K562 (cell line): ENCODE results near the gene SMG6.

Source experiments
- CHD1 ChIP-seq: fragments of 200-600 bp; sonication (generic); IDR thresholded peaks from one replicate; pipeline ENCODE4 v1.6.1; 2012; ENCODE audit warnings: mild to moderate bottlenecking, moderate library complexity, low read length, inconsistent platforms
- WHSC1 ChIP-seq: IDR thresholded peaks from one replicate; pipeline ENCODE4 v1.6.1; 2012; ENCODE audit warnings: low read length, control low read depth, inconsistent platforms
- ZKSCAN8 ChIP-seq: fragments of 200-800 bp; sonication (Bioruptor generic); IDR thresholded peaks from 2 replicates; pipeline ENCODE4 v1.6.1; 2016; ENCODE audit warnings: missing genetic modification characterization, missing compliant biosample characterization
- TF ChIP-seq, protein P1 (sequence below): IDR thresholded peaks from 2 replicates; pipeline ENCODE4 v1.6.1; 2016; ENCODE audit warnings: missing genetic modification characterization, missing compliant biosample characterization
- TF ChIP-seq, protein P2 (sequence below): sonication (generic); formaldehyde crosslinking; IDR thresholded peaks from 2 replicates; pipeline ENCODE4 v1.8.1; 2023; ENCODE audit warnings: mild to moderate bottlenecking, missing genetic modification reagents

DNA sequence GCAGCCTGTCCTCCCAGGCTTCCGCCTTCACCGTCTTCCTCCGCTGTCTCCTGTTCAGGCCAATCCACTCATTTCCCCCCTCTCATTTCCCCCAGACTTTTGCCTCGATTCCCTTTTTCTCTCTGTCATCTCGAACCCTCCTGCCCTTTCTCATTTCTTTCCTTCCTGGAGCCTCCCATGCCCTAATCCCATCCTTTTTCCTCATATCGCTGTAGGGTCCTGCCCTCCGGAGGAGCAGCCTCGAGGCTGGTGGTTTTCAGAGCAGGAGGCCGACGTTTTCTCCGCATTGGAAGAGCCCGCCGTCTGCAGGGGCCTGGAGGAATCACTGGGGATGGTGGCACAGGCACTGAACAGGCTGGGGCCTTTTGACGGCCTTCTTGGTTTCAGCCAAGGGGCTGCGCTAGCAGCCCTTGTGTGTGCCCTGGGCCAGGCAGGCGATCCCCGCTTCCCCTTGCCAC, 261.2 kb downstream of the SMG6 start:
- TF ChIP-seq, protein P1, sequence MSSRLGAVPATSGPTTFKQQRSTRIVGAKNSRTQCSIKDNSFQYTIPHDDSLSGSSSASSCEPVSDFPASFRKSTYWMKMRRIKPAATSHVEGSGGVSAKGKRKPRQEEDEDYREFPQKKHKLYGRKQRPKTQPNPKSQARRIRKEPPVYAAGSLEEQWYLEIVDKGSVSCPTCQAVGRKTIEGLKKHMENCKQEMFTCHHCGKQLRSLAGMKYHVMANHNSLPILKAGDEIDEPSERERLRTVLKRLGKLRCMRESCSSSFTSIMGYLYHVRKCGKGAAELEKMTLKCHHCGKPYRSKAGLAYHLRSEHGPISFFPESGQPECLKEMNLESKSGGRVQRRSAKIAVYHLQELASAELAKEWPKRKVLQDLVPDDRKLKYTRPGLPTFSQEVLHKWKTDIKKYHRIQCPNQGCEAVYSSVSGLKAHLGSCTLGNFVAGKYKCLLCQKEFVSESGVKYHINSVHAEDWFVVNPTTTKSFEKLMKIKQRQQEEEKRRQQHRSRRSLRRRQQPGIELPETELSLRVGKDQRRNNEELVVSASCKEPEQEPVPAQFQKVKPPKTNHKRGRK (tag) = peak; percentile 39; the same call in 1 of the 2 replicates
- no peak for TF ChIP-seq CHD1
- TF ChIP-seq WHSC1 = no peak
- no peak for TF ChIP-seq ZKSCAN8
- TF ChIP-seq, protein P2, sequence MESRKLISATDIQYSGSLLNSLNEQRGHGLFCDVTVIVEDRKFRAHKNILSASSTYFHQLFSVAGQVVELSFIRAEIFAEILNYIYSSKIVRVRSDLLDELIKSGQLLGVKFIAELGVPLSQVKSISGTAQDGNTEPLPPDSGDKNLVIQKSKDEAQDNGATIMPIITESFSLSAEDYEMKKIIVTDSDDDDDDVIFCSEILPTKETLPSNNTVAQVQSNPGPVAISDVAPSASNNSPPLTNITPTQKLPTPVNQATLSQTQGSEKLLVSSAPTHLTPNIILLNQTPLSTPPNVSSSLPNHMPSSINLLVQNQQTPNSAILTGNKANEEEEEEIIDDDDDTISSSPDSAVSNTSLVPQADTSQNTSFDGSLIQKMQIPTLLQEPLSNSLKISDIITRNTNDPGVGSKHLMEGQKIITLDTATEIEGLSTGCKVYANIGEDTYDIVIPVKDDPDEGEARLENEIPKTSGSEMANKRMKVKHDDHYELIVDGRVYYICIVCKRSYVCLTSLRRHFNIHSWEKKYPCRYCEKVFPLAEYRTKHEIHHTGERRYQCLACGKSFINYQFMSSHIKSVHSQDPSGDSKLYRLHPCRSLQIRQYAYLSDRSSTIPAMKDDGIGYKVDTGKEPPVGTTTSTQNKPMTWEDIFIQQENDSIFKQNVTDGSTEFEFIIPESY = no peak
